PC-9 (cell line): ENCODE measurements around the gene GATA2.

Experiments used
- EZH2 ChIP-seq: fragments of 200-600 bp; sonication (generic); IDR thresholded peaks from 2 replicates; pipeline ENCODE4 v1.8.0; 2017; ENCODE audit warnings: antibody characterized with exemption, low read depth
- TF ChIP-seq, protein P1 (sequence below): fragments of 200-600 bp; sonication (generic); conservative IDR thresholded peaks from 2 replicates; pipeline ENCODE4 v1.6.1; 2017; ENCODE audit warnings: mixed run types, antibody characterized with exemption, mild to moderate bottlenecking, moderate library complexity

DNA sequence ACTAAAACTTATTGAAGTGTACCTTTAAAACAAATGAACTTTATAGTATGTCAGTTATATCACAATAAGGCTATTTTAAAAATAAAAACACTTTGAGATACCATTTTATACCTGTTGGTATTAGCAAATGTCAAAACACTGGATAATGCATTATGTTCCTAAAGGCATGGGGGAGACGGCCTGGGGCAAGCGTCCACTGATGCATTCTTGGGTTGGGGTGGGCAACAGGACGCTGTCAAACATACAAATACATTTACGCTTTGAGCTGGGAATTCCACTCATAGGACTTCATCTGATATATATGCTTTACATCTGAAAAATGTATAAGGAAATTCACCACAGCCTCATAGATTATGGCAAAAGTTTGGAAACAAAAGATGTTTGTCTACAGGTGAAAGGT, 7.6 kb upstream of the GATA2 start:
- TF ChIP-seq, protein P1, sequence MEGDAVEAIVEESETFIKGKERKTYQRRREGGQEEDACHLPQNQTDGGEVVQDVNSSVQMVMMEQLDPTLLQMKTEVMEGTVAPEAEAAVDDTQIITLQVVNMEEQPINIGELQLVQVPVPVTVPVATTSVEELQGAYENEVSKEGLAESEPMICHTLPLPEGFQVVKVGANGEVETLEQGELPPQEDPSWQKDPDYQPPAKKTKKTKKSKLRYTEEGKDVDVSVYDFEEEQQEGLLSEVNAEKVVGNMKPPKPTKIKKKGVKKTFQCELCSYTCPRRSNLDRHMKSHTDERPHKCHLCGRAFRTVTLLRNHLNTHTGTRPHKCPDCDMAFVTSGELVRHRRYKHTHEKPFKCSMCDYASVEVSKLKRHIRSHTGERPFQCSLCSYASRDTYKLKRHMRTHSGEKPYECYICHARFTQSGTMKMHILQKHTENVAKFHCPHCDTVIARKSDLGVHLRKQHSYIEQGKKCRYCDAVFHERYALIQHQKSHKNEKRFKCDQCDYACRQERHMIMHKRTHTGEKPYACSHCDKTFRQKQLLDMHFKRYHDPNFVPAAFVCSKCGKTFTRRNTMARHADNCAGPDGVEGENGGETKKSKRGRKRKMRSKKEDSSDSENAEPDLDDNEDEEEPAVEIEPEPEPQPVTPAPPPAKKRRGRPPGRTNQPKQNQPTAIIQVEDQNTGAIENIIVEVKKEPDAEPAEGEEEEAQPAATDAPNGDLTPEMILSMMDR = no peak
- TF ChIP-seq EZH2 = no peak
